H1 (cell line): Measurements from ENCODE around the gene GNAT2. TPM values are rescaled to one million over a fixed set of nuclear protein-coding genes. Genes with fewer than 3 reads are reported as not detected.

Experiments
- CHD7 ChIP-seq: fragments of 300-600 bp; sonication (generic); IDR thresholded peaks from 2 replicates; pipeline ENCODE4 v1.7.1; 2012; ENCODE audit warnings: low read length, moderate library complexity, mild to moderate bottlenecking, inconsistent platforms; ENCODE audit not compliant: insufficient replicate concordance
- polyA plus RNA-seq, 7 experiments: library from polyadenylated mRNA; depleted of rRNA in 3 of 7; stranded (reverse) in 5 of 7; unstranded in 2 of 7; fragments of >200 nt in 5 of 7; fragments of 200-250 nt in 2 of 7; gene quantifications; 1 replicate in 5 of 7; 2 replicates in 1 of 7; 4 replicates in 1 of 7; pipeline versions ENCODE4 v1.2.1 to v1.2.3, GENCODE V29; 2011 to 2013; ENCODE audit warnings: missing spikeins in 2 of 7, mixed read lengths in 2 of 7
- total RNA-seq: library from RNA; stranded (reverse); fragmentation: NEBNext Ultra II Directional; extraction: Animal tissue kit (Norgen Biotek cat#: 25700); gene quantifications from 2 replicates; pipeline ENCODE4 v1.2.1, GENCODE V29; 2021

The GNAT2 gene
- total and polyA plus RNA-seq, 2 of the 8 experiments (the other 6 are each of a cell fraction or from before 2014, with no cell fraction given) = 0.05 TPM; not detected in 1

GRCh38 chr1:109569323-109569722 lies 50.1 kb downstream of the GNAT2 start (continued):
- TF ChIP-seq CHD7 = no peak
